CD14-positive monocyte (primary cell): ENCODE results near the gene GCK. TPM values are rescaled to one million over a fixed set of nuclear protein-coding genes. Genes with fewer than 3 reads are reported as not detected.

ENCODE experiments used
- DNase-seq, 3 donors: peaks; one replicate each; pipeline ENCODE4 v3.0.0-alpha.2; 2011 to 2022
- H2AFZ ChIP-seq: 2 replicates; pipeline ENCODE4 v1.6.0; 2012; ENCODE audit warnings: mild to moderate bottlenecking, low read depth, low read length, inconsistent platforms; ENCODE audit not compliant: insufficient read depth, poor library complexity, severe bottlenecking
- H3K27ac ChIP-seq, 2 donors: 1 replicate in 1 of 2; 2 replicates in 1 of 2; pipeline ENCODE4 v1.5.1; 2012 to 2013; ENCODE audit warnings: low read length in 2 of 2, control low read depth in 1 of 2, inconsistent platforms in 1 of 2, low read depth in 1 of 2, mild to moderate bottlenecking in 1 of 2
- H3K27me3 ChIP-seq, 2 donors: one replicate each; pipeline versions ENCODE4 v1.6.0 to v1.6.1; 2011 to 2013; ENCODE audit warnings: low read length in 2 of 2; ENCODE audit not compliant: control insufficient read depth in 2 of 2, insufficient read depth in 2 of 2
- H3K36me3 ChIP-seq, 2 donors: replicated peaks in 1 of 2; 1 replicate in 1 of 2; 2 replicates in 1 of 2; pipeline versions ENCODE4 v1.5.1 to v1.6.1; 2012 to 2013; ENCODE audit warnings: low read length in 2 of 2, control low read depth in 1 of 2, inconsistent platforms in 1 of 2, mild to moderate bottlenecking in 1 of 2; ENCODE audit not compliant: insufficient read depth in 2 of 2, control insufficient read depth in 1 of 2
- H3K4me1 ChIP-seq, 2 donors: 1 replicate in 1 of 2; 2 replicates in 1 of 2; pipeline versions ENCODE4 v1.5.1 to v1.6.1; 2012 to 2013; ENCODE audit warnings: low read length in 2 of 2, control low read depth in 1 of 2, inconsistent platforms in 1 of 2, mild to moderate bottlenecking in 1 of 2, moderate library complexity in 1 of 2; ENCODE audit not compliant: insufficient read depth in 2 of 2, control insufficient read depth in 1 of 2
- H3K4me2 ChIP-seq: replicated peaks from 2 replicates; pipeline ENCODE3; 2012; ENCODE audit warnings: low read length, moderate library complexity, mild to moderate bottlenecking; ENCODE audit not compliant: poor library complexity, severe bottlenecking; ENCODE audit errors: extremely low read depth
- H3K4me3 ChIP-seq, 3 experiments: fragments of 200-600 bp in 1 of 3; sonication (generic) in 1 of 3; replicated peaks in 1 of 3; 1 replicate in 2 of 3; 2 replicates in 1 of 3; pipeline ENCODE4 v1.5.1; 2011 to 2013; ENCODE audit warnings: low read length in 3 of 3, mild to moderate bottlenecking in 3 of 3, control low read depth in 2 of 3, low read depth in 2 of 3, inconsistent platforms in 1 of 3, moderate library complexity in 1 of 3
- H3K79me2 ChIP-seq: 2 replicates; pipeline ENCODE4 v1.6.0; 2012; ENCODE audit warnings: mild to moderate bottlenecking, control low read depth, inconsistent platforms, low read length, moderate library complexity; ENCODE audit not compliant: insufficient read depth
- H3K9ac ChIP-seq: 2 replicates; pipeline ENCODE4 v1.6.0; 2017; ENCODE audit warnings: low read length, mild to moderate bottlenecking; ENCODE audit not compliant: insufficient read depth, poor library complexity, severe bottlenecking
- H3K9me3 ChIP-seq, 2 donors: replicated peaks in 1 of 2; 1 replicate in 1 of 2; 2 replicates in 1 of 2; pipeline versions ENCODE4 v1.5.1 to v1.6.1; 2012 to 2013; ENCODE audit warnings: low read length in 2 of 2, control low read depth in 1 of 2; ENCODE audit not compliant: control insufficient read depth in 1 of 2, insufficient read depth in 1 of 2
- H4K20me1 ChIP-seq: 2 replicates; pipeline ENCODE4 v1.6.0; 2012; ENCODE audit warnings: mild to moderate bottlenecking, low read length, control low read depth, moderate library complexity; ENCODE audit not compliant: insufficient read depth
- H3K27ac Mint-ChIP-seq, 7 donors: one replicate each; pipeline ENCODE4 v1.8.0; 2020; ENCODE audit warnings: mild to moderate bottlenecking in 7 of 7, mixed read lengths in 7 of 7, moderate library complexity in 6 of 7, inconsistent platforms in 2 of 7
- H3K27me3 Mint-ChIP-seq, 3 donors: one replicate each; pipeline ENCODE4 v1.8.0; 2021 to 2022; ENCODE audit warnings: low read depth in 3 of 3, mild to moderate bottlenecking in 3 of 3, mixed read lengths in 3 of 3, moderate library complexity in 3 of 3, inconsistent platforms in 1 of 3
- H3K36me3 Mint-ChIP-seq, 2 donors: one replicate each; pipeline ENCODE4 v1.8.0; 2020; ENCODE audit warnings: mixed read lengths in 2 of 2, inconsistent platforms in 1 of 2, mild to moderate bottlenecking in 1 of 2
- H3K4me1 Mint-ChIP-seq: one replicate; pipeline ENCODE4 v1.8.0; 2020; ENCODE audit warnings: mild to moderate bottlenecking, mixed read lengths
- H3K4me3 Mint-ChIP-seq, 2 donors: one replicate each; pipeline ENCODE4 v1.8.0; 2020; ENCODE audit warnings: mild to moderate bottlenecking in 2 of 2, mixed read lengths in 2 of 2, moderate library complexity in 1 of 2
- H3K9me3 Mint-ChIP-seq, 7 donors: one replicate each; pipeline ENCODE4 v1.8.0; 2020 to 2022; ENCODE audit warnings: mixed read lengths in 7 of 7, mild to moderate bottlenecking in 6 of 7, moderate library complexity in 6 of 7, inconsistent platforms in 2 of 7
- CTCF ChIP-seq: fragments of 200-600 bp; IDR thresholded peaks from one replicate; pipeline ENCODE4 v1.8.0; 2022; ENCODE audit warnings: antibody characterized with exemption, mild to moderate bottlenecking
- WGBS: methylation state at CpG from one replicate; pipeline ENCODE4 v1.1.5; 2013; ENCODE audit warnings: missing lambda C conversion rate; ENCODE audit not compliant: insufficient coverage; 5-methylcytosine and 5-hydroxymethylcytosine counted together
- intact Hi-C, 2 donors: fragments of 100-400 bp; cut with micrococcal nuclease; formaldehyde crosslinking; loops; one replicate each; pipeline versions ENCODE4 v1.15.0 to v1.15.1; 2023
- polyA plus RNA-seq, 3 donors: library from polyadenylated mRNA; depleted of rRNA in 1 of 3; unstranded in 2 of 3; stranded (reverse) in 1 of 3; fragments of 300-500 nt in 2 of 3; fragments of >200 nt in 1 of 3; fragmentation: Illumina TruSeq in 2 of 3; gene quantifications; 1 replicate in 2 of 3; 2 replicates in 1 of 3; pipeline ENCODE4 v1.2.3, GENCODE V29; 2012 to 2021

The GCK gene
- polyA plus RNA-seq, 3 donors = not detected

GRCh38 chr7:44191171-44191570 lies 1.9 kb upstream of the GCK start:
- peak overlapping the region in 1 of 7 donors; percentile 13 for H3K27ac Mint-ChIP-seq
- no peak overlapping the region for H3K9ac ChIP-seq
- H3K4me1 Mint-ChIP-seq = no peaks in the 10 kb centered on the region
- H3K27ac ChIP-seq = no peak overlapping the region
- DNase-seq = no peak
- H3K4me1 ChIP-seq = no peaks in the 10 kb centered on the region
- no peaks in the 10 kb centered on the region for H3K79me2 ChIP-seq
- no peak overlapping the region for H3K4me3 ChIP-seq
- no CpG with 5 or more reads among the region's 5 CpGs for WGBS
- H3K36me3 ChIP-seq = no peaks in the 10 kb centered on the region
- no peak overlapping the region for H2AFZ ChIP-seq
- no peak overlapping the region for H3K4me2 ChIP-seq
- no peaks in the 10 kb centered on the region for H3K36me3 Mint-ChIP-seq
- no peak for TF ChIP-seq CTCF
- intact Hi-C loops = loop anchor here in 1 of 2 donors (10.0 kb wide), 1 partner anchor 56 kb away; no protein-coding TSS in a partner anchor
- peaks cover 0 to 10% (median 6%) of the 10 kb centered on the region in 7 donors for H3K9me3 Mint-ChIP-seq
- H4K20me1 ChIP-seq = no peaks in the 10 kb centered on the region
- peaks cover 7 to 14% (median 10%) of the 10 kb centered on the region in 3 donors for H3K27me3 Mint-ChIP-seq
- H3K4me3 Mint-ChIP-seq = no peak overlapping the region
- H3K9me3 ChIP-seq = peaks cover 0 to 2% of the 10 kb centered on the region in 2 donors
- no peaks in the 10 kb centered on the region for H3K27me3 ChIP-seq

- intact Hi-C loops = loop anchor here in 1 of 2 donors (10.0 kb wide), 1 partner anchor 55 kb away; no protein-coding TSS in a partner anchor
- peaks cover 0 to 10% (median 6%) of the 10 kb centered on the region in 7 donors for H3K9me3 Mint-ChIP-seq
- no peak for DNase-seq
- no peak overlapping the region for H3K4me2 ChIP-seq
- no peak for TF ChIP-seq CTCF
- H2AFZ ChIP-seq = no peak overlapping the region
- H3K27me3 ChIP-seq = no peaks in the 10 kb centered on the region
- no peak overlapping the region for H3K9ac ChIP-seq
- no peak overlapping the region for H3K4me3 ChIP-seq
- no peak overlapping the region for H3K27ac ChIP-seq
- no peaks in the 10 kb centered on the region for H3K79me2 ChIP-seq
- no peaks in the 10 kb centered on the region for H4K20me1 ChIP-seq
- 93% methylated on average over 8 of the region's 14 CpGs for WGBS
- H3K36me3 ChIP-seq = no peaks in the 10 kb centered on the region
- H3K4me3 Mint-ChIP-seq = no peak overlapping the region
- H3K4me1 ChIP-seq = no peaks in the 10 kb centered on the region
- no peaks in the 10 kb centered on the region for H3K36me3 Mint-ChIP-seq
- no peak overlapping the region for H3K27ac Mint-ChIP-seq
- H3K27me3 Mint-ChIP-seq = peaks cover 7 to 14% (median 10%) of the 10 kb centered on the region in 3 donors
- H3K9me3 ChIP-seq = peaks cover 0 to 2% of the 10 kb centered on the region in 2 donors
- H3K4me1 Mint-ChIP-seq = no peaks in the 10 kb centered on the region
These were observed 994 bp upstream of the GCK start for GRCh38 chr7:44189993-44190872.
